ENCODE results near the gene RETREG1. TPM values are rescaled to one million over a fixed set of nuclear protein-coding genes. Genes with fewer than 3 reads are reported as not detected.
"Not testable (repeated sequence)": the region's sequence is repeated elsewhere in the genome, so short reads cannot be mapped to it uniquely, and the experiment has no call there.

Gene RETREG1
- total and polyA plus RNA-seq, 11 donors, result 24.5 to 219 (median 169) TPM

GRCh38 chr5:16617274-16617968, 624 bp upstream of the RETREG1 start:
- peak in 3 of 5 donors; percentile 42 to 61 (median 51) for DNase-seq
- no peaks in the 10 kb centered on the region for H3K9me3 ChIP-seq
- H3K4me1 ChIP-seq, result peaks cover 0 to 30% (median 6%) of the 10 kb centered on the region in 12 donors
- intact Hi-C loops (cut with DNase I), result loop anchor here in 2 of 10 donors (5.0 to 10.0 kb wide), 3 partner anchors 63 to 150 kb away; partner anchors contain the start of gene ZNF622 (in 1 of the 2)
- peak overlapping the region; percentile 31 to 94 (median 71) for H3K4me3 ChIP-seq
- no peaks in the 10 kb centered on the region for H3K36me3 ChIP-seq
- TF ChIP-seq POLR2A (IDR thresholded peaks at IDR 0.05), result no peak
- TF ChIP-seq, protein P1, sequence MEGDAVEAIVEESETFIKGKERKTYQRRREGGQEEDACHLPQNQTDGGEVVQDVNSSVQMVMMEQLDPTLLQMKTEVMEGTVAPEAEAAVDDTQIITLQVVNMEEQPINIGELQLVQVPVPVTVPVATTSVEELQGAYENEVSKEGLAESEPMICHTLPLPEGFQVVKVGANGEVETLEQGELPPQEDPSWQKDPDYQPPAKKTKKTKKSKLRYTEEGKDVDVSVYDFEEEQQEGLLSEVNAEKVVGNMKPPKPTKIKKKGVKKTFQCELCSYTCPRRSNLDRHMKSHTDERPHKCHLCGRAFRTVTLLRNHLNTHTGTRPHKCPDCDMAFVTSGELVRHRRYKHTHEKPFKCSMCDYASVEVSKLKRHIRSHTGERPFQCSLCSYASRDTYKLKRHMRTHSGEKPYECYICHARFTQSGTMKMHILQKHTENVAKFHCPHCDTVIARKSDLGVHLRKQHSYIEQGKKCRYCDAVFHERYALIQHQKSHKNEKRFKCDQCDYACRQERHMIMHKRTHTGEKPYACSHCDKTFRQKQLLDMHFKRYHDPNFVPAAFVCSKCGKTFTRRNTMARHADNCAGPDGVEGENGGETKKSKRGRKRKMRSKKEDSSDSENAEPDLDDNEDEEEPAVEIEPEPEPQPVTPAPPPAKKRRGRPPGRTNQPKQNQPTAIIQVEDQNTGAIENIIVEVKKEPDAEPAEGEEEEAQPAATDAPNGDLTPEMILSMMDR (IDR thresholded peaks at IDR 0.05), result no peak
- 9 to 22% (median 21%) methylated on average over 27 of the region's 27 CpGs for whole genome bisulfite sequencing, 4 donors
- H3K27me3 ChIP-seq, result peaks cover 0 to 7% (median 0%) of the 10 kb centered on the region in 9 donors
- peak overlapping the region; percentile 67 to 91 (median 78) for H3K27ac ChIP-seq
- ATAC-seq, result peak in 3 of 4 donors; percentile 35 to 66 (median 53)

- H3K27ac ChIP-seq, result peak overlapping the region; percentile 67 to 91 (median 78)
- intact Hi-C loops (cut with DNase I), result loop anchor here in 2 of 10 donors (5.0 to 10.0 kb wide), 3 partner anchors 61 to 149 kb away; partner anchors contain the start of gene ZNF622 (in 1 of the 2)
- peak overlapping the region; percentile 58 to 94 (median 72) for H3K4me3 ChIP-seq
- peaks cover 0 to 7% (median 0%) of the 10 kb centered on the region in 9 donors for H3K27me3 ChIP-seq
- no peaks in the 10 kb centered on the region for H3K36me3 ChIP-seq
- TF ChIP-seq, protein P1 (IDR thresholded peaks at IDR 0.05), result no peak
- TF ChIP-seq POLR2A (IDR thresholded peaks at IDR 0.05), result no peak
- peaks cover 0 to 26% (median 6%) of the 10 kb centered on the region in 12 donors for H3K4me1 ChIP-seq
- ATAC-seq, result peak; percentile 4 to 44 (median 18)
- DNase-seq, result no peak
- 11 to 25% (median 18%) methylated on average over 21 to 31 of the region's 31 CpGs for WGBS, 4 donors
- no peaks in the 10 kb centered on the region for H3K9me3 ChIP-seq
Measured at GRCh38 chr5:16615741-16616535, 859 bp downstream of the RETREG1 start.

- 76 to 94% (median 91%) methylated on average over 2 of the region's 2 CpGs for WGBS, 4 donors
- no peak overlapping the region for H3K4me3 ChIP-seq
- H3K36me3 ChIP-seq, result no peaks in the 10 kb centered on the region
- ATAC-seq, result no peak
- no peak overlapping the region for H3K27ac ChIP-seq
- H3K4me1 ChIP-seq, result peaks cover 0 to 27% (median 3%) of the 10 kb centered on the region in 12 donors
- H3K9me3 ChIP-seq, result no peaks in the 10 kb centered on the region
- H3K27me3 ChIP-seq, result peaks cover 0 to 7% (median 0%) of the 10 kb centered on the region in 9 donors
- intact Hi-C loops (cut with DNase I), result loop anchor here in 1 of 10 donors (10.0 kb wide), 1 partner anchor 57 kb away; no protein-coding TSS in a partner anchor
- no peak for DNase-seq
- no peak for TF ChIP-seq POLR2A (IDR thresholded peaks at IDR 0.05)
Measured at GRCh38 chr5:16612007-16612406, 4.8 kb downstream of the RETREG1 start.

DNA sequence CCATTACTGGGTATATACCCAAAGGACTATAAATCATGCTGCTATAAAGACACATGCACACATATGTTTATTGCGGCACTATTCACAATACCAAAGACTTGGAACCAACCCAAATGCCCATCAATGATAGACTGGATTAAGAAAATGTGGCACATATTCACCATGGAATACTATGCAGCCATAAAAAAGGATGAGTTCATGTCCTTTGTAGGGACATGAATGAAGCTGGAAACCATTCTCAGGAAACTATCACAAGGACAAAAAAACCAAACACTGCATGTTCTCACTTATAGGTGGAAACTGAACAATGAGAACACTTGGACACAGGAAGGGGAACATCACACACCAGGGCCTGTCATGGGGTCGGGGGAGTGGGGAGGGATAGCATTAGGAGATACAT, 5.9 kb downstream of the RETREG1 start:
- not testable (repeated sequence) for H3K27me3 ChIP-seq, H3K4me3 ChIP-seq, ATAC-seq, DNase-seq, H3K9me3 ChIP-seq, H3K36me3 ChIP-seq, H3K27ac ChIP-seq
- intact Hi-C loops (cut with DNase I), result loop anchor here in 1 of 10 donors (10.0 kb wide), 1 partner anchor 56 kb away; no protein-coding TSS in a partner anchor
- 88 to 97% (median 93%) methylated on average over 2 of the region's 2 CpGs for WGBS, 4 donors
- H3K4me1 ChIP-seq, result peaks cover 0 to 22% (median 0%) of the 10 kb centered on the region in 12 donors

Measured in heart left ventricle (tissue), 16 donors.